K562 (cell line): ENCODE data around the gene TMEM69. TPM values are rescaled to one million over a fixed set of nuclear protein-coding genes. Genes with fewer than 3 reads are reported as not detected.

Source experiments
- ATF1 ChIP-seq, 2 experiments: fragments of 450-650 bp in 1 of 2; IDR thresholded peaks; 2 replicates each; pipeline ENCODE4 v1.6.1; 2016; ENCODE audit warnings: missing compliant biosample characterization in 1 of 2, missing genetic modification characterization in 1 of 2
- ATF4 ChIP-seq: fragments of 450-650 bp; formaldehyde crosslinking; IDR thresholded peaks from 2 replicates; pipeline ENCODE4 v1.4.0; 2022; ENCODE audit warnings: mild to moderate bottlenecking, moderate library complexity
- BCOR ChIP-seq: fragments of 450-650 bp; IDR thresholded peaks from 2 replicates; pipeline ENCODE4 v1.6.1; 2016
- CBX3 ChIP-seq, 2 experiments: IDR thresholded peaks; 1 replicate in 1 of 2; 2 replicates in 1 of 2; pipeline ENCODE4 v1.6.1; 2012; ENCODE audit warnings: inconsistent platforms in 2 of 2, low read length in 2 of 2, borderline replicate concordance in 1 of 2, control low read depth in 1 of 2
- FIP1L1 ChIP-seq: fragments of 200-400 bp; formaldehyde crosslinking; IDR thresholded peaks from 2 replicates; pipeline ENCODE4 v1.6.1; 2018; ENCODE audit warnings: mild to moderate bottlenecking, low read depth, low read length; ENCODE audit not compliant: poor library complexity, severe bottlenecking
- KLF16 ChIP-seq: IDR thresholded peaks from 2 replicates; pipeline ENCODE4 v1.6.1; 2016; ENCODE audit warnings: antibody characterized with exemption
- L3MBTL2 ChIP-seq: fragments of 450-650 bp; IDR thresholded peaks from 2 replicates; pipeline ENCODE4 v1.6.1; 2016; ENCODE audit warnings: mild to moderate bottlenecking, moderate library complexity
- NR1H2 ChIP-seq: sonication (generic); formaldehyde crosslinking; IDR thresholded peaks from 2 replicates; pipeline ENCODE4 v1.4.0; 2020; ENCODE audit warnings: mild to moderate bottlenecking, missing genetic modification reagents
- RCOR1 ChIP-seq, 2 experiments: IDR thresholded peaks; 2 replicates each; pipeline ENCODE4 v1.6.1; 2012; ENCODE audit warnings: low read depth in 2 of 2, low read length in 2 of 2, borderline replicate concordance in 1 of 2, improper control_type of control experiment in 1 of 2
- REST ChIP-seq, 2 experiments: fragments of 450-650 bp; formaldehyde crosslinking in 1 of 2; IDR thresholded peaks; 2 replicates each; pipeline versions ENCODE4 v1.4.0 to v1.6.1; 2014 to 2020; ENCODE audit warnings: mild to moderate bottlenecking in 2 of 2, borderline replicate concordance in 1 of 2, low read depth in 1 of 2
- YY1 ChIP-seq, 3 experiments: IDR thresholded peaks; 2 replicates each; pipeline ENCODE4 v1.6.1; 2011; ENCODE audit warnings: low read length in 2 of 3, mild to moderate bottlenecking in 2 of 3, moderate library complexity in 2 of 3, borderline replicate concordance in 1 of 3, control low read depth in 1 of 3, low read depth in 1 of 3; ENCODE audit not compliant: insufficient read depth in 3 of 3, insufficient replicate concordance in 2 of 3, control insufficient read depth in 1 of 3, insufficient read length in 1 of 3; ENCODE audit errors: extremely low read depth in 1 of 3
- ZNF3 ChIP-seq: fragments of 250-450 bp; sonication (Bioruptor Pico); IDR thresholded peaks from 2 replicates; pipeline ENCODE4 v1.5.0; 2021; ENCODE audit warnings: mild to moderate bottlenecking, moderate library complexity
- ZNF512 ChIP-seq: IDR thresholded peaks from 2 replicates; pipeline ENCODE4 v1.6.1; 2016; ENCODE audit warnings: missing genetic modification characterization, missing compliant biosample characterization
- ZNF584 ChIP-seq: fragments of 200-800 bp; sonication (Bioruptor generic); IDR thresholded peaks from 2 replicates; pipeline ENCODE4 v1.6.1; 2016; ENCODE audit warnings: low read depth, mild to moderate bottlenecking, missing genetic modification characterization, missing compliant biosample characterization
- polyA plus RNA-seq, 8 experiments: library from polyadenylated mRNA; depleted of rRNA in 4 of 8; stranded (reverse) in 5 of 8; unstranded in 3 of 8; fragments of >200 nt; fragmentation: Nextera tagmentation in 2 of 8; fragmentation: Illumina TruSeq in 1 of 8; extraction: Ambion mirVana in 2 of 8; extraction: Trizol in 1 of 8; gene quantifications; 2 replicates each; pipeline versions ENCODE4 v1.2.1 to v1.2.3, GENCODE V29; 2011 to 2014; ENCODE audit warnings: inconsistent platforms in 1 of 8, missing spikeins in 1 of 8
- total RNA-seq, 7 experiments: library from RNA; depleted of rRNA in 6 of 7; stranded (reverse); fragments of >200 nt in 6 of 7; fragmentation: Illumina TruSeq in 2 of 7; extraction: Trizol in 2 of 7; gene quantifications; 2 replicates each; pipeline versions ENCODE4 v1.2.1 to v1.2.3, GENCODE V29; 2011 to 2021; ENCODE audit warnings: low replicate concordance in 1 of 7

Gene TMEM69
- total and polyA plus RNA-seq, 9 of the 15 experiments (the other 6 are each of a cell fraction or from before 2014, with no cell fraction given), result 47.3 to 248 (median 103) TPM

- TF ChIP-seq RCOR1 (IDR thresholded peaks at IDR 0.05; ENCODE audit: borderline replicate concordance in 1 of 2, low read depth in 2 of 2, low read length in 2 of 2) (peak in 1 of 2 experiments; percentile 9; a peak in 1 of 4 replicates), FIP1L1 (no peak), ZNF512 (no peak), CBX3 (IDR thresholded peaks at IDR 0.05; ENCODE audit: borderline replicate concordance in 1 of 2, low read length in 2 of 2) (no peak; a peak in 1 of 3 replicates), ATF1 (CRISPR knock-in tag; IDR thresholded peaks at IDR 0.05) (no peak), ATF1 (tag; IDR thresholded peaks at IDR 0.05) (peak; percentile 31), L3MBTL2 (peak; percentile 69), REST (IDR thresholded peaks at IDR 0.05; ENCODE audit: borderline replicate concordance) (peak; percentile 50; the same call in 1 of the 2 replicates), REST (CRISPR knock-in tag; IDR thresholded peaks at IDR 0.05; ENCODE audit: low read depth) (peak; percentile 60; the same call in 1 of the 2 replicates), ZNF584 (CRISPR knock-in tag) (peak; percentile 52), BCOR (peak; percentile 49; the same call in 1 of the 2 replicates), KLF16 (no peak), NR1H2 (CRISPR knock-in tag) (no peak), ZNF3 (CRISPR knock-in tag) (no peak), ATF4 (CRISPR knock-in tag) (0 out of 2 replicates have a peak, but pooled peaks have one; percentile 44), YY1 (IDR thresholded peaks at IDR 0.05; ENCODE audit: borderline replicate concordance in 1 of 3, control insufficient read depth in 1 of 3, extremely low read depth in 1 of 3, insufficient read depth in 3 of 3, insufficient read length in 1 of 3, insufficient replicate concordance in 2 of 3, low read depth in 1 of 3, low read length in 2 of 3) (peak; percentile 45 to 94 (median 87))
Measured at GRCh38 chr1:45687754-45688740, at the start of gene TMEM69 (continued).
